Measurements from ENCODE around the gene NFKBIE. TPM values are rescaled to one million over a fixed set of nuclear protein-coding genes. Genes with fewer than 3 reads are reported as not detected.

The NFKBIE gene
- total RNA-seq, 1 experiment from 2014 or later = 9.7 TPM

GRCh38 chr6:44294832-44295791 lies 29.8 kb upstream of the NFKBIE start:
- Histone ChIP-seq H3K9me3 (ENCODE audit: control insufficient read depth, low read depth, low read length) (no peaks in the 10 kb centered on the region), H4K5ac (ENCODE audit: insufficient read length, low read depth, low read length) (no peak overlapping the region), H3K56ac (ENCODE audit: insufficient read length, low read depth, low read length) (no peak overlapping the region), H2AFZ (ENCODE audit: low read length) (no peak overlapping the region), H3K27ac (ENCODE audit: insufficient read length, low read depth, low read length) (no peak overlapping the region), H3K18ac (ENCODE audit: insufficient read length, low read depth, low read length) (no peak overlapping the region), H4K91ac (ENCODE audit: insufficient read length, low read depth, low read length) (no peak overlapping the region), H3K23me2 (ENCODE audit: insufficient read length, low read depth, low read length, poor library complexity, severe bottlenecking) (peaks cover 10% of the 10 kb centered on the region), H2BK15ac (ENCODE audit: low read depth, low read length) (no peak overlapping the region), H3K79me2 (ENCODE audit: insufficient read depth, low read length) (no peaks in the 10 kb centered on the region), H3K4me2 (ENCODE audit: insufficient read depth, insufficient read length, low read length) (no peak overlapping the region), H3K23ac (ENCODE audit: insufficient read length, low read depth, low read length) (no peak overlapping the region), H2BK120ac (ENCODE audit: low read depth, low read length, poor library complexity, severe bottlenecking) (no peak overlapping the region), H2BK12ac (ENCODE audit: insufficient read length, low read depth, low read length) (no peak overlapping the region), H3K4ac (ENCODE audit: low read depth, low read length) (no peak overlapping the region), H2BK5ac (ENCODE audit: insufficient read length, low read length) (no peak overlapping the region), H3T11ph (ENCODE audit: low read length) (no peak overlapping the region), H2BK20ac (ENCODE audit: low read depth, low read length, poor library complexity, severe bottlenecking) (no peak overlapping the region), H4K20me1 (ENCODE audit: control insufficient read depth, insufficient read depth, insufficient read length) (no peaks in the 10 kb centered on the region), H3K4me1 (ENCODE audit: insufficient read depth, low read length) (no peaks in the 10 kb centered on the region), H4K8ac (replicated peaks; ENCODE audit: insufficient read length, low read depth, low read length) (no peak overlapping the region), H3K14ac (ENCODE audit: insufficient read depth, low read length) (no peak overlapping the region), H3K27me3 (ENCODE audit: insufficient read depth, low read length) (peaks cover 2% of the 10 kb centered on the region; the same call in 1 of the 2 replicates), H2AK5ac (ENCODE audit: insufficient read length, low read length) (no peak overlapping the region), H3K9ac (ENCODE audit: extremely low read depth, insufficient read length, low read length) (no peak overlapping the region), H3K79me1 (ENCODE audit: insufficient read depth, low read depth, low read length, poor library complexity, severe bottlenecking) (no peaks in the 10 kb centered on the region)
- no peak overlapping the region for H3K27ac Mint-ChIP-seq
- WGBS (ENCODE audit: extremely low coverage, insufficient read length, low lambda C conversion rate) = no CpG with 5 or more reads among the region's 7 CpGs
- peaks cover 66% of the 10 kb centered on the region for H3K27me3 Mint-ChIP-seq (ENCODE audit: low read depth)
- no peak for DNase-seq
- TF ChIP-seq CTCF (conservative IDR thresholded peaks at IDR 0.05) = no peak
- peaks cover 13 to 14% of the 10 kb centered on the region in 2 experiments for H3K4me1 Mint-ChIP-seq
- H3K9me3 Mint-ChIP-seq = no peaks in the 10 kb centered on the region
- 0 out of 5 replicates have a peak overlapping the region, but pooled peaks of 1 of the 2 experiments have one; percentile 25 for H3K4me3 Mint-ChIP-seq
- H3K36me3 Mint-ChIP-seq (ENCODE audit: insufficient read depth in 1 of 3, low read depth in 3 of 3) = peaks cover 2 to 12% (median 3%) of the 10 kb centered on the region in 3 experiments; a peak in 6 of 7 replicates

All from H9 (cell line).